ENCODE measurements around the gene KRTAP5-5. TPM values are rescaled to one million over a fixed set of nuclear protein-coding genes. Genes with fewer than 3 reads are reported as not detected.

Gene KRTAP5-5
- total RNA-seq, 1 experiment from 2014 or later, result not detected

- TF ChIP-seq EZH2 (IDR thresholded peaks at IDR 0.05; ENCODE audit: borderline replicate concordance, low read depth, low read length, poor library complexity, severe bottlenecking), result no peak
- TF ChIP-seq, protein P1, sequence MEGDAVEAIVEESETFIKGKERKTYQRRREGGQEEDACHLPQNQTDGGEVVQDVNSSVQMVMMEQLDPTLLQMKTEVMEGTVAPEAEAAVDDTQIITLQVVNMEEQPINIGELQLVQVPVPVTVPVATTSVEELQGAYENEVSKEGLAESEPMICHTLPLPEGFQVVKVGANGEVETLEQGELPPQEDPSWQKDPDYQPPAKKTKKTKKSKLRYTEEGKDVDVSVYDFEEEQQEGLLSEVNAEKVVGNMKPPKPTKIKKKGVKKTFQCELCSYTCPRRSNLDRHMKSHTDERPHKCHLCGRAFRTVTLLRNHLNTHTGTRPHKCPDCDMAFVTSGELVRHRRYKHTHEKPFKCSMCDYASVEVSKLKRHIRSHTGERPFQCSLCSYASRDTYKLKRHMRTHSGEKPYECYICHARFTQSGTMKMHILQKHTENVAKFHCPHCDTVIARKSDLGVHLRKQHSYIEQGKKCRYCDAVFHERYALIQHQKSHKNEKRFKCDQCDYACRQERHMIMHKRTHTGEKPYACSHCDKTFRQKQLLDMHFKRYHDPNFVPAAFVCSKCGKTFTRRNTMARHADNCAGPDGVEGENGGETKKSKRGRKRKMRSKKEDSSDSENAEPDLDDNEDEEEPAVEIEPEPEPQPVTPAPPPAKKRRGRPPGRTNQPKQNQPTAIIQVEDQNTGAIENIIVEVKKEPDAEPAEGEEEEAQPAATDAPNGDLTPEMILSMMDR (conservative IDR thresholded peaks at IDR 0.05; ENCODE audit: low read depth, low read length), result no peak
- H3K9me3 ChIP-seq (ENCODE audit: low read depth, low read length, poor library complexity, severe bottlenecking), result no peaks in the 10 kb centered on the region
- H3K27me3 ChIP-seq (replicated peaks; ENCODE audit: insufficient read depth, low read depth, low read length, poor library complexity), result peaks cover 4% of the 10 kb centered on the region
- BruUV-seq (replicated peaks), result no TSS peak
- ChIA-PET CTCF (no interaction called here), POLR2A (ENCODE audit: low non-redundant PET) (no interaction called here)
- DNase-seq (ENCODE audit: low spot score), result peak; percentile 13
- H3K36me3 ChIP-seq (ENCODE audit: insufficient read depth, low read length, poor library complexity, severe bottlenecking), result no peaks in the 10 kb centered on the region
- H3K4me3 ChIP-seq (ENCODE audit: low read depth, low read length, poor library complexity, severe bottlenecking), result no peak overlapping the region
- intact Hi-C loops (cut with micrococcal nuclease; ENCODE audit: unreplicated experiment), result no loop called here
- no peak overlapping the region for H3K27ac ChIP-seq (ENCODE audit: low read depth, low read length, poor library complexity, severe bottlenecking)
- no peaks in the 10 kb centered on the region for H3K4me1 ChIP-seq (ENCODE audit: insufficient read depth, low read length, poor library complexity, severe bottlenecking)
Observed at GRCh38 chr11:1639102-1639620, 9.6 kb downstream of the KRTAP5-5 start.

- BruUV-seq (replicated peaks), result no TSS peak
- H3K27ac ChIP-seq (ENCODE audit: low read depth, low read length, poor library complexity, severe bottlenecking), result no peak overlapping the region
- no peaks in the 10 kb centered on the region for H3K4me1 ChIP-seq (ENCODE audit: insufficient read depth, low read length, poor library complexity, severe bottlenecking)
- peaks cover 4% of the 10 kb centered on the region for H3K27me3 ChIP-seq (replicated peaks; ENCODE audit: insufficient read depth, low read depth, low read length, poor library complexity)
- POLR2A ChIA-PET (ENCODE audit: low non-redundant PET), result no interaction called here
- intact Hi-C loops (cut with micrococcal nuclease; ENCODE audit: unreplicated experiment), result no loop called here
- no peak for DNase-seq (ENCODE audit: low spot score)
- H3K4me3 ChIP-seq (ENCODE audit: low read depth, low read length, poor library complexity, severe bottlenecking), result no peak overlapping the region
- TF ChIP-seq, protein P1 (conservative IDR thresholded peaks at IDR 0.05; ENCODE audit: low read depth, low read length), result no peak
- no peak for TF ChIP-seq EZH2 (IDR thresholded peaks at IDR 0.05; ENCODE audit: borderline replicate concordance, low read depth, low read length, poor library complexity, severe bottlenecking)
- no peaks in the 10 kb centered on the region for H3K9me3 ChIP-seq (ENCODE audit: low read depth, low read length, poor library complexity, severe bottlenecking)
- H3K36me3 ChIP-seq (ENCODE audit: insufficient read depth, low read length, poor library complexity, severe bottlenecking), result no peaks in the 10 kb centered on the region
- CTCF ChIA-PET, result no interaction called here
Observed at GRCh38 chr11:1639666-1640065, 10.1 kb downstream of the KRTAP5-5 start.

GRCh38 chr11:1640076-1640946 lies 10.7 kb downstream of the KRTAP5-5 start:
- no TSS peak for BruUV-seq (replicated peaks)
- intact Hi-C loops (cut with micrococcal nuclease; ENCODE audit: unreplicated experiment), result no loop called here
- Histone ChIP-seq H3K36me3 (ENCODE audit: insufficient read depth, low read length, poor library complexity, severe bottlenecking) (no peaks in the 10 kb centered on the region), H3K4me3 (ENCODE audit: low read depth, low read length, poor library complexity, severe bottlenecking) (no peak overlapping the region), H3K4me1 (ENCODE audit: insufficient read depth, low read length, poor library complexity, severe bottlenecking) (no peaks in the 10 kb centered on the region), H3K27me3 (replicated peaks; ENCODE audit: insufficient read depth, low read depth, low read length, poor library complexity) (peaks cover 4% of the 10 kb centered on the region), H3K9me3 (ENCODE audit: low read depth, low read length, poor library complexity, severe bottlenecking) (no peaks in the 10 kb centered on the region), H3K27ac (ENCODE audit: low read depth, low read length, poor library complexity, severe bottlenecking) (no peak overlapping the region)
- peak; percentile 33 for DNase-seq (ENCODE audit: low spot score)
- ChIA-PET POLR2A (ENCODE audit: low non-redundant PET) (no interaction called here), CTCF (interaction anchor here (0.5 to 0.6 kb wide), 2 partner anchors 41 to 254 kb away, joined by 4 to 16 read pairs; no protein-coding TSS in a partner anchor)
- TF ChIP-seq, protein P1 (conservative IDR thresholded peaks at IDR 0.05; ENCODE audit: low read depth, low read length), result peak; percentile 81
- no peak for TF ChIP-seq EZH2 (IDR thresholded peaks at IDR 0.05; ENCODE audit: borderline replicate concordance, low read depth, low read length, poor library complexity, severe bottlenecking)

Data from A673 (cell line).